Measurements from ENCODE around the gene NEU4.
"Not testable (repeated sequence)": the region's sequence is repeated elsewhere in the genome, so short reads cannot be mapped to it uniquely, and the experiment has no call there.

The NEU4 gene

GRCh38 chr2:241798081-241798630, 10.8 kb upstream of the NEU4 start:
- DNase-seq (ENCODE audit: insufficient read length, low spot score) (no peak), FAIRE-seq (no peak)

GRCh38 chr2:241798631-241799521, 10.1 kb upstream of the NEU4 start:
- no peak for FAIRE-seq
- DNase-seq (ENCODE audit: insufficient read length, low spot score), result no peak

GRCh38 chr2:241799522-241800197, 9.3 kb upstream of the NEU4 start:
- FAIRE-seq (no peak), DNase-seq (ENCODE audit: insufficient read length, low spot score) (no peak)

GRCh38 chr2:241800198-241800903, 8.6 kb upstream of the NEU4 start:
- not testable (repeated sequence) for DNase-seq (ENCODE audit: insufficient read length, low spot score)
- peak; percentile 73 for FAIRE-seq

- no peak for FAIRE-seq
- DNase-seq (ENCODE audit: insufficient read length, low spot score), result no peak
Measured at GRCh38 chr2:241801611-241802420, 7.2 kb upstream of the NEU4 start.

- no peak for FAIRE-seq
- no peak for DNase-seq (ENCODE audit: insufficient read length, low spot score)
Measured at GRCh38 chr2:241802421-241803318, 6.3 kb upstream of the NEU4 start.

- DNase-seq (ENCODE audit: insufficient read length, low spot score) (no peak), FAIRE-seq (no peak)
Measured at GRCh38 chr2:241803387-241804325, 5.3 kb upstream of the NEU4 start.

GRCh38 chr2:241804326-241805229, 4.4 kb upstream of the NEU4 start:
- FAIRE-seq (no peak), DNase-seq (ENCODE audit: insufficient read length, low spot score) (no peak)

GRCh38 chr2:241806217-241806616, 2.8 kb upstream of the NEU4 start:
- not testable (repeated sequence) for FAIRE-seq; DNase-seq (ENCODE audit: insufficient read length, low spot score)

- FAIRE-seq (no peak), DNase-seq (ENCODE audit: insufficient read length, low spot score) (no peak)
Measured at GRCh38 chr2:241808051-241808720, 807 bp upstream of the NEU4 start.

- FAIRE-seq, result no peak
Measured at GRCh38 chr2:241809383-241810306, 652 bp downstream of the NEU4 start.

GRCh38 chr2:241810307-241811200, 1.6 kb downstream of the NEU4 start:
- no peak for DNase-seq (ENCODE audit: insufficient read length, low spot score)
- FAIRE-seq, result no peak

More at GRCh38 chr2:241809383-241810306, 652 bp downstream of the NEU4 start:
- DNase-seq (ENCODE audit: insufficient read length, low spot score), result no peak

GRCh38 chr2:241811201-241811951, 2.4 kb downstream of the NEU4 start:
- FAIRE-seq, result no peak
- DNase-seq (ENCODE audit: insufficient read length, low spot score), result no peak

All from HTR-8/SVneo (cell line).